HFFc6 (cell line): ENCODE data around the gene TDO2. TPM values are rescaled to one million over a fixed set of nuclear protein-coding genes. Genes with fewer than 3 reads are reported as not detected.

Experiments
- DNase-seq: peaks from one replicate; pipeline ENCODE4 v3.0.0-alpha.2; 2018
- H3K27ac Mint-ChIP-seq: 2 replicates; pipeline ENCODE4 v1.8.0; 2020; ENCODE audit warnings: mild to moderate bottlenecking, mixed read lengths
- H3K27me3 Mint-ChIP-seq: 2 replicates; pipeline ENCODE4 v1.8.0; 2021; ENCODE audit warnings: mild to moderate bottlenecking, moderate library complexity, mixed read lengths; ENCODE audit not compliant: insufficient read depth
- H3K36me3 Mint-ChIP-seq: 2 replicates; pipeline ENCODE4 v1.8.0; 2021; ENCODE audit warnings: low read depth, mixed read lengths
- H3K4me1 Mint-ChIP-seq: 2 replicates; pipeline ENCODE4 v1.8.0; 2020; ENCODE audit warnings: low read depth, mixed read lengths
- H3K4me3 Mint-ChIP-seq: 2 replicates; pipeline ENCODE4 v1.8.0; 2020; ENCODE audit warnings: mild to moderate bottlenecking, moderate library complexity, mixed read lengths
- H3K9me3 Mint-ChIP-seq: 2 replicates; pipeline ENCODE4 v1.8.0; 2020; ENCODE audit warnings: mild to moderate bottlenecking, mixed read lengths
- total RNA-seq, 6 experiments: library from RNA; stranded (reverse); fragmentation: NEBNext Ultra II Directional; extraction: Animal tissue kit (Norgen Biotek cat#: 25700); gene quantifications; 2 replicates in 1 of 6; 3 replicates in 5 of 6; pipeline ENCODE4 v1.2.3, GENCODE V29; 2021
- TF ChIP-seq, protein P1 (sequence below): fragments of 200-600 bp; sonication (generic); IDR thresholded peaks from 2 replicates; pipeline ENCODE4 v1.5.0; 2021; ENCODE audit warnings: antibody characterized with exemption, mild to moderate bottlenecking

Gene TDO2
- total RNA-seq, 6 experiments from 2014 or later = 0.33 TPM; not detected in 5

GRCh38 chr4:155877971-155878370 is 25.5 kb upstream of the TDO2 start:
- Mint-ChIP-seq H3K27me3 (no peaks in the 10 kb centered on the region), H3K36me3 (peaks cover 9% of the 10 kb centered on the region; the same call in 1 of the 2 replicates), H3K27ac (no peak overlapping the region), H3K9me3 (peaks cover 23% of the 10 kb centered on the region), H3K4me1 (no peaks in the 10 kb centered on the region), H3K4me3 (no peak overlapping the region)
- TF ChIP-seq, protein P1, sequence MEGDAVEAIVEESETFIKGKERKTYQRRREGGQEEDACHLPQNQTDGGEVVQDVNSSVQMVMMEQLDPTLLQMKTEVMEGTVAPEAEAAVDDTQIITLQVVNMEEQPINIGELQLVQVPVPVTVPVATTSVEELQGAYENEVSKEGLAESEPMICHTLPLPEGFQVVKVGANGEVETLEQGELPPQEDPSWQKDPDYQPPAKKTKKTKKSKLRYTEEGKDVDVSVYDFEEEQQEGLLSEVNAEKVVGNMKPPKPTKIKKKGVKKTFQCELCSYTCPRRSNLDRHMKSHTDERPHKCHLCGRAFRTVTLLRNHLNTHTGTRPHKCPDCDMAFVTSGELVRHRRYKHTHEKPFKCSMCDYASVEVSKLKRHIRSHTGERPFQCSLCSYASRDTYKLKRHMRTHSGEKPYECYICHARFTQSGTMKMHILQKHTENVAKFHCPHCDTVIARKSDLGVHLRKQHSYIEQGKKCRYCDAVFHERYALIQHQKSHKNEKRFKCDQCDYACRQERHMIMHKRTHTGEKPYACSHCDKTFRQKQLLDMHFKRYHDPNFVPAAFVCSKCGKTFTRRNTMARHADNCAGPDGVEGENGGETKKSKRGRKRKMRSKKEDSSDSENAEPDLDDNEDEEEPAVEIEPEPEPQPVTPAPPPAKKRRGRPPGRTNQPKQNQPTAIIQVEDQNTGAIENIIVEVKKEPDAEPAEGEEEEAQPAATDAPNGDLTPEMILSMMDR = no peak
- no peak for DNase-seq

GRCh38 chr4:155878611-155879010 is 24.9 kb upstream of the TDO2 start:
- H3K9me3 Mint-ChIP-seq = peaks cover 23% of the 10 kb centered on the region
- H3K27ac Mint-ChIP-seq = no peak overlapping the region
- peaks cover 9% of the 10 kb centered on the region; the same call in 1 of the 2 replicates for H3K36me3 Mint-ChIP-seq
- no peaks in the 10 kb centered on the region for H3K27me3 Mint-ChIP-seq
- H3K4me1 Mint-ChIP-seq = no peaks in the 10 kb centered on the region
- TF ChIP-seq, protein P1 = no peak
- DNase-seq = no peak
- H3K4me3 Mint-ChIP-seq = no peak overlapping the region

- Mint-ChIP-seq H3K36me3 (peaks cover 9% of the 10 kb centered on the region; the same call in 1 of the 2 replicates), H3K4me1 (no peaks in the 10 kb centered on the region), H3K27me3 (no peaks in the 10 kb centered on the region), H3K4me3 (no peak overlapping the region), H3K9me3 (peaks cover 23% of the 10 kb centered on the region), H3K27ac (no peak overlapping the region)
- DNase-seq = no peak
- TF ChIP-seq, protein P1 = no peak
Measured at GRCh38 chr4:155879767-155880166, 23.7 kb upstream of the TDO2 start.

- no peak for DNase-seq
- Mint-ChIP-seq H3K4me1 (no peaks in the 10 kb centered on the region), H3K36me3 (0 out of 2 replicates have a peak, but pooled peaks cover 3% of the 10 kb centered on the region), H3K4me3 (no peak overlapping the region), H3K9me3 (peaks cover 12% of the 10 kb centered on the region), H3K27me3 (peaks cover 3% of the 10 kb centered on the region; the same call in 1 of the 2 replicates), H3K27ac (no peak overlapping the region)
- TF ChIP-seq, protein P1 = no peak
Measured at GRCh38 chr4:155881555-155881954, 21.9 kb upstream of the TDO2 start.

- Mint-ChIP-seq H3K4me1 (no peaks in the 10 kb centered on the region; the same call in 1 of the 2 replicates), H3K27me3 (peaks cover 3% of the 10 kb centered on the region; the same call in 1 of the 2 replicates), H3K27ac (no peak overlapping the region), H3K9me3 (no peaks in the 10 kb centered on the region; the same call in 1 of the 2 replicates), H3K36me3 (no peaks in the 10 kb centered on the region), H3K4me3 (no peak overlapping the region)
- TF ChIP-seq, protein P1 = no peak
- no peak for DNase-seq
Measured at GRCh38 chr4:155883895-155884294, 19.6 kb upstream of the TDO2 start.
